HUES48 (cell line): Measurements from ENCODE around the gene ADARB2.

Experiments used
- H3K27ac ChIP-seq: one replicate; pipeline ENCODE4 v1.7.0; 2013; ENCODE audit warnings: low read depth, low read length, inconsistent platforms
- H3K27me3 ChIP-seq: 2 replicates; pipeline ENCODE4 v1.6.1; 2013; ENCODE audit warnings: mild to moderate bottlenecking, low read length; ENCODE audit not compliant: control insufficient read depth, insufficient read depth
- H3K36me3 ChIP-seq: 2 replicates; pipeline ENCODE4 v1.6.1; 2013; ENCODE audit warnings: low read length; ENCODE audit not compliant: control insufficient read depth, insufficient read depth
- H3K4me1 ChIP-seq: 2 replicates; pipeline ENCODE4 v1.6.1; 2013; ENCODE audit warnings: mild to moderate bottlenecking, low read length; ENCODE audit not compliant: control insufficient read depth, insufficient read depth
- H3K4me3 ChIP-seq: 2 replicates; pipeline ENCODE4 v1.5.1; 2013; ENCODE audit warnings: mild to moderate bottlenecking, low read depth, low read length
- H3K9ac ChIP-seq: 2 replicates; pipeline ENCODE4 v1.6.1; 2013; ENCODE audit warnings: mild to moderate bottlenecking, low read depth, low read length, moderate library complexity
- H3K9me3 ChIP-seq: 2 replicates; pipeline ENCODE4 v1.6.1; 2013; ENCODE audit warnings: low read length; ENCODE audit not compliant: control insufficient read depth, insufficient read depth

ADARB2 gene

GRCh38 chr10:1133495-1134045 is 603.8 kb downstream of the ADARB2 start:
- no peak overlapping the region for H3K9ac ChIP-seq
- H3K36me3 ChIP-seq, result peaks cover 25% of the 10 kb centered on the region
- H3K27ac ChIP-seq, result no peak overlapping the region
- H3K9me3 ChIP-seq, result no peaks in the 10 kb centered on the region
- no peaks in the 10 kb centered on the region for H3K4me1 ChIP-seq
- no peak overlapping the region for H3K4me3 ChIP-seq
- no peaks in the 10 kb centered on the region for H3K27me3 ChIP-seq

- Histone ChIP-seq H3K4me3 (no peak overlapping the region), H3K36me3 (peaks cover 29% of the 10 kb centered on the region), H3K9me3 (no peaks in the 10 kb centered on the region), H3K27ac (no peak overlapping the region), H3K9ac (no peak overlapping the region), H3K4me1 (no peaks in the 10 kb centered on the region), H3K27me3 (no peaks in the 10 kb centered on the region)
Measured at GRCh38 chr10:1132584-1132983, 604.7 kb downstream of the ADARB2 start.

GRCh38 chr10:1130995-1131790 is 606.1 kb downstream of the ADARB2 start:
- H3K4me3 ChIP-seq, result no peak overlapping the region
- H3K27me3 ChIP-seq, result no peaks in the 10 kb centered on the region
- H3K9me3 ChIP-seq, result no peaks in the 10 kb centered on the region
- no peak overlapping the region for H3K27ac ChIP-seq
- H3K4me1 ChIP-seq, result no peaks in the 10 kb centered on the region
- peaks cover 33% of the 10 kb centered on the region for H3K36me3 ChIP-seq
- H3K9ac ChIP-seq, result no peak overlapping the region

GRCh38 chr10:1130226-1130625 is 607.1 kb downstream of the ADARB2 start:
- H3K4me1 ChIP-seq, result no peaks in the 10 kb centered on the region
- H3K9ac ChIP-seq, result no peak overlapping the region
- H3K36me3 ChIP-seq, result peaks cover 39% of the 10 kb centered on the region
- no peak overlapping the region for H3K27ac ChIP-seq
- H3K4me3 ChIP-seq, result no peak overlapping the region
- H3K9me3 ChIP-seq, result no peaks in the 10 kb centered on the region
- no peaks in the 10 kb centered on the region for H3K27me3 ChIP-seq

GRCh38 chr10:1128649-1129048 is 608.7 kb downstream of the ADARB2 start:
- Histone ChIP-seq H3K36me3 (peaks cover 52% of the 10 kb centered on the region), H3K4me3 (no peak overlapping the region), H3K4me1 (no peaks in the 10 kb centered on the region), H3K9me3 (no peaks in the 10 kb centered on the region), H3K27me3 (no peaks in the 10 kb centered on the region), H3K27ac (no peak overlapping the region), H3K9ac (no peak overlapping the region)

GRCh38 chr10:1128115-1128514 is 609.2 kb downstream of the ADARB2 start:
- H3K9ac ChIP-seq, result no peak overlapping the region
- no peak overlapping the region for H3K4me3 ChIP-seq
- no peaks in the 10 kb centered on the region for H3K27me3 ChIP-seq
- H3K27ac ChIP-seq, result no peak overlapping the region
- H3K4me1 ChIP-seq, result no peaks in the 10 kb centered on the region
- H3K36me3 ChIP-seq, result peaks cover 52% of the 10 kb centered on the region
- H3K9me3 ChIP-seq, result no peaks in the 10 kb centered on the region

- Histone ChIP-seq H3K9me3 (no peaks in the 10 kb centered on the region), H3K27ac (no peak overlapping the region), H3K4me3 (no peak overlapping the region), H3K4me1 (no peaks in the 10 kb centered on the region), H3K9ac (no peak overlapping the region), H3K36me3 (peaks cover 53% of the 10 kb centered on the region), H3K27me3 (no peaks in the 10 kb centered on the region)
Measured at GRCh38 chr10:1127629-1128028, 609.7 kb downstream of the ADARB2 start.
